CD4-positive, alpha-beta T cell treated with Interleukin-6 at 100 ng/mL for 8 hours (primary cell): ENCODE results near the gene YWHAH.
"Not testable (repeated sequence)": the region's sequence is repeated elsewhere in the genome, so short reads cannot be mapped to it uniquely, and the experiment has no call there.

Experiments
- DNase-seq: peaks from one replicate; pipeline ENCODE4 v3.0.0-alpha.2; 2020; ENCODE audit warnings: mixed read lengths, low spot score

YWHAH gene

DNA sequence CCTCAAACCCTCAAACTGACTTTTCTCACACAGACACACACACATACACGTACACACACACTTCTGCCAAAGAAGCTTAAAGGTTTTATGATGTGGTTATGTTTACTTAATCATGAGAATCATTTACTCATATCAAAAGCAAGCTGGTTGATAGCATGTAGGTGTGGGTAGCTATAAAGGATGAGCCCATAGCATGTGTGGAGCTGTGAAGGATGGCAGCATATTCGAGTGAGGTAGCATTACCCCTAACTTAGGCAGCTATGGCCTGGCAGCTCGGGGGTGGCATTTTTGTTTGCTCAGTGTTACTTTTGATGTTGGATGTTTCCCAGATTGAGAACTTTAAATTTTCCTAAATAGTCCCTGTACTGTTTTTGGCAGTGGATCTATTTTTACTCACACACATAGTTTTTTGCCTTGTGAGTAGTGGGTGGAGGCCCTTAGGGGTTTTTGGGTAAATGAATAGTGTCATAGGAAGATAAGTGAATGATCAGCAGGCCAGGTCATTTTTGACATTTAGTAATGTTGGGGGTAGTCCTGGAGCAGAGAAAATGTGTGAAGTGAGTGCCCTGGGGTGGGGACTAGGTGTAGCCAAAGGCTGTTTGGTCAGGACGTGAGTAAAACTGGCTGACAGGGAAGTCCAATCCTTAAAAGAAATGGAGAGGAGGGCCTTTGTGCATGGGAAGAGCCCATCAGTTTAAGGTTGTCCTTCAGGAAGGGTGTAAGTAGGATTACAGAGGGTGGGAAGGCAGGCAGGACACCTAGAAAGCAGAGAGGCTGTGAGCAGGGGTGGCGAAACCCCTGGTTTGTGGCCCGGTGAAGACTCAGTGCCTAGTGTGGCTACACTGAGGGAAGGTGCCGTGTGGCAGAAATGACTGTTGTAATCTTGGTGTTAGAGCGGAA lies 7.1 kb downstream of the YWHAH start:
- no peak for DNase-seq

DNA sequence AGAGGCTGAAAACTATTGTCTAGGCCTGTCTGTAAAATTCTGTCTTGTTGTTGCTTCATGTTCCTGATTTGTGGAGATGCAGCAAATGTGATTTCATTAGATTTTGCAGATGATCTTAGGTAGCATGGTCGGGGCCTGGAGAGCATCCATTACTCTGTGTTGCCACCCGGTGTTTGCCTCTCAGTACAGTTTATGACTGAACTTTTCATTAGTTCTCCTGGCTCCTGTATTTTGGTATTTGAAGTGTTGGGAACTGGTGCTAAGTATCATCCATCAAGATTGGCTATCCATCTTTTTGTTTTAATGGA lies 7.7 kb downstream of the YWHAH start:
- DNase-seq, result no peak

DNA sequence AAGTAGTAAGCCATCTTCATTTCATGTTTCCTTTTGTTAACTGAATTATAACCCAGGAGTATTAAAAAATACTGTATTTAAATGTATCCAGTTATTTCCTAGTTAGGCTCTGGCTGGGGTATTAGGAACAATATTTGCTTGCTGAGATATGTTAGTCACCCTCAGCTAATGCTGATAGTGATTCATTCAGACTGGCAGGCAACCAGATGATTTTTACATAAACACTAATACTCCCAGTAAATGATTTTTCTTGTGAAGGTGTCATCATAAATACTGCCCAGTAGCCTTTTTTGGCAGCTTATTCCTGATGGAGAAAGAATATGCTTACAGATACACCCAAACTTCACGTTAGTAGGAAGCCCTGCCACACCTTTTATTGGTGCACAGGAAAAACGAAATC lies 8.1 kb downstream of the YWHAH start:
- DNase-seq, result no peak

DNA sequence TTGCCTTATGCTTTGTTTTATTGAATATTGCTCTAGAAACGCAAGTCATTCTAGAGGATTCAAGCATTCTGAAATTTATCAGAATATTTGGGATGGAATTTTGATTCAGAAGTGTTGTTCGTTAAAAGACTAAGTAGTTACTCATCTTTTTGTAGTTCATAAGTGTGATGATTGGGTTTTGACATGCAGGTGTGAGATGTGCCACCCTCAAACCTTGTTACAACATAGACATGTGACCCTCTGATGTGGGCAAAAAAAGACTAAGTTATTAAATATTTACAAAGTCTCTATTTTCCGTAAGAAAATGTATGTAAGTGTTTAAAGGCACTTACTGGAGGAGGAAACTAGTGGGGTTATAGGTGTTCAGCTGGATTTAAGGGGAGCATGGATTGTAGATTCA lies 8.9 kb downstream of the YWHAH start:
- DNase-seq, result no peak

DNA sequence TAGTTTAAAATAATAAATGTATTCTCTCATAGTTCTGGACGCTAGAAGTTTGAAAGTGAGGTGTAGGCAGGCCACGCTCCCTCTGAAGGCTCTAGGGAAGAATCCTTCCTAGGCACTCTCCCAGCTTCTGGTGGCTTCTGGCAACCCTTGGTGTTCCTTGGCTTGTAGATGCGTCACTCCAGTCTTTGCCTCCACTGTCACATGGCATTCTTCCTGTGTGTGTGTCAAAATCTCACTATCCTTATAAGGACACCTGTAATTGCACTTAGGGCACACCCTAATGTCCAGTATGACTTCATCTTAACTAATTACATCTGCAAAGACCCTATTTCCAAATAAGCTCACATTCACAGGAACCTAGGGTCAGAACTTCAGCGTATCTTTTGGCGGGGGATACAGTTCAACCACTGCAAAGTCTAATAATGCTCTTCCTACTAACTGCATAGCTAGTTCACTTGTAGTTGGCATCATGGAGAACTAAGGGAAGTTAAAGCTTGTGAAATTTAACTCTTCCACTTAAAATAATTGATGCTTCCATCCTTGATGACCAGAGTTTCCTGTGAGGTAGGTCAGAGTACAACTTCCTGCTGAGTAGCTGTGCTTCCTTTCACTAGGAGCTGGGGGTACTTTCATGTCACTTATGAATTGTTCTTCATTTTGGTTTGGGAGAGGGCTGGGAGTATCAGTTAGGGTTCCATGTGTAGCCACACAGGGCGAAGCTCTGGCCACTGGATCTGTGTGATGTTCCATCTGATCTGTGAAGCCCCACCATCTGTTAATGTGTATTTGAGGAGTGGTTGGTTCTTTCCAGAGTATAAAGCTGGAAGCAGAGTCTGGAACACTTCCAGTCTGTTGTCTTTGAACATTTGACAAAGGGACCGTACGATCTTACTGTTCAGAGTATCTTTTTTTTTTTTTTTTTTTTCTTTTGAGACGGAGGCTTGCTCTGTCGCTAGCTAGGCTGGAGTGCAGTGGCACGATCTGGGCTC lies 10.5 kb downstream of the YWHAH start:
- no peak for DNase-seq

DNA sequence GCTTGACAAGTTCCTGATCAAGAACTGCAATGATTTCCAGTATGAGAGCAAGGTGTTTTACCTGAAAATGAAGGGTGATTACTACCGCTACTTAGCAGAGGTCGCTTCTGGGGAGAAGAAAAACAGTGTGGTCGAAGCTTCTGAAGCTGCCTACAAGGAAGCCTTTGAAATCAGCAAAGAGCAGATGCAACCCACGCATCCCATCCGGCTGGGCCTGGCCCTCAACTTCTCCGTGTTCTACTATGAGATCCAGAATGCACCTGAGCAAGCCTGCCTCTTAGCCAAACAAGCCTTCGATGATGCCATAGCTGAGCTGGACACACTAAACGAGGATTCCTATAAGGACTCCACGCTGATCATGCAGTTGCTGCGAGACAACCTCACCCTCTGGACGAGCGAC lies 12.0 kb downstream of the YWHAH start:
- peak; percentile 24 for DNase-seq

DNA sequence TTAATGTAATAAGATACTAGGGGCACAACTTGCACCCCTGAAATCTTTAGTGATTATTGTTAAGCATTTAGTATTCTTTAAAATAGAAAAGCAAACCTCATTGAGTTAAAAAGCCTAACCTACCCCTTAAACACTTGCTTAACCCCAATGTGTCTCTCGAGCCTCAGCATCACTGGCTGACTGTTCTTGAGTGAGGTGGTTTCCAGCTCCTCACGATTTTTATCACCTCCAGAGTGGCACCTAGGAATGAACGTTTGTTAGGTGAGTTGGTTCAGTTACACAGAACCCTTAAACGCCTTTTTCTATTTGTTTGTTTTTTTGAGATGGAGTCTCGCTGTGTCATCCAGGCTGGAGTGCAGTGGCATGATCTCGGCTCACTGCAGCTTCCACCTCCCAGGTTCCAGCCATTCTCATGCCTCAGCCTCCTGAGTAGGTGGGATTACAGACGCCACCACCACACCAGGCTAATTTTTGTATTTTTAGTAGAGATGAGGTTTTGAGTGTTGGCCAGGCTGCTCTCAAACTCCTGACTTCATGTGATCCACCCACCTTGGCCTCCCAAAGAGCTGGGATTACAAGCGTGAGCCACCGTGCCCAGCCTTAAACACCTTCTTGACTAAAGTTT lies 13.7 kb downstream of the YWHAH start:
- no peak for DNase-seq

DNA sequence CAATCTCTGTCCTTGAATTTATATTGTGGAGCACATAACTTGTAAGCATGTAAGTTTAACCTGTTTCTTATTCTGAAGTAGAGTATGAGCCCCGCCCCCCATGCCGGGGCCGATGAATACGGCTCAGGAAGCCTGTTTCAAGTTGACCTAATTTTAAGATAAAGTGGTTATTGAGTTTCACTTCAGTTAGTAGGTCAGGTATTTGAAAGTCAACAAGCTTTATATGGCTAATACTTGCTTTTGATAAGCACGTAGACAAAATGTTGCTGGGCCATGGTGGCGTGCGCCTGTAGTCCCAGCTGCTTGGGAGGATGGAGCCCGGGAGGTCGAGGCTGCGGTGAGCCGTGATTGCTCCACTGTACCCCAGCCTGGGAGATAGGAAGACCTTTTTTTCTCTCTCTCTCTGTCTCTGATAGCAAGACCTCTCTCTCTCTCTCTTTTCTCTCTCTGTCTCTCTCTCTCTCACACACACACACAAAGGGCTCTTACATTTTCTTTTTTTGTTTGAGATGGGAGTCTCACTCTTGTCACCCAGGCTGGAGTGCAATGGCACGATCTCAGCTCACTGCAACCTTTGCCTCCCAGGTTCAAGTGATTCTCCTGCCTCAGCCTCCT lies 14.4 kb downstream of the YWHAH start:
- peak; percentile 43 for DNase-seq

DNA sequence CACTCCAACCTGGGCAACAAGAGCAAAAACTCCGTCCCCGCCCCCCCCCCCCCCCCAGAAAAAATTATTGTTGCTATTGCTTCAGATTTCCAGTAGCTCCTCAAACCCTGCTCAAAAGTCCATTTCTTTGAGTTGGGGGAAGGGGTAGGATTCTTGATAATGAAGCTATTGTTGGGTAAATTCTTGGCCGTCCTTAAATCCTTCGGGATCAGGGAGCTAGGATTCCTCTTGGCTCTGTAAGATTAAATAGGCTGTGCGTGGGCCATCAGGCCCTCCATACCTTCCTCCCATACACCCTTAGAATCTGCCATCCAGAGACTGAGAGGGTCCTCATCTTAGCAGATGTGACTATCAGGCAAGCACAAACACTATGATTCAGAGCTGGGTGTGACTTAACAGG lies 16.4 kb downstream of the YWHAH start:
- no peak for DNase-seq

DNA sequence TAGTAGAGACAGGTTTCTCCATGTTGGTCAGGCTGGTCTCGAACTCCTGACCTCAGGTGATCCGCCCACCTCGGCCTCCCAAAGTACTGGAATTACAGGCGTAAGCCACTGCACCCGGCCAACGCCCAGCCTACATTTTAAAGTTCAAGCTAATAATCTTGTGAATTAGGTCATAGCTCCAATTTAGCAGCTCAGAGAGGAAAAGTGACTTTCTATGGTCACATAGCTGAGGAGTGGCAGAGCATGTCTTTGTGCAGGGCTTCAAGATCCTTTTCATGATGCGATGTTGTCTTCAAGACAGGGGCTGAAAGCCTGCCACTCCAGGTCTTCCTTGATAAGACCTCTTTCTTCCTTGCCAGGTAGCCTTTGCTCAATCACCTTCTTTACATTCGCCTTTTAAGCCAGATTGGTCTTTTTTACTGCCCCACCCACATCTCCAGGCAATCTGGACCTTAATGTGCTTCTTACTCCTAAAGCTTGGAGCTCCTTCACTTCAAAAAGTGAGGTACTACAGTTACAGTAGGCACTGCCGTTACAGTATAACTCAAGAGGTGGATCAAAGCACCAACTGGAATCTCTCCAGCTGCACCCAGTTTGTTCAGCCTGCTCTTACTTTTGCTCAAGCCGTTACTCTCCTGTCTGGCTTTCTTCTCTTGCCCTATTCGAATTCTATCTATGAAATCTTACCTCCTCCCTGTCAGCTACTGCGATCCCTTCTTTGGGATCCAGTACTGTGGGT lies 18.2 kb downstream of the YWHAH start:
- no peak for DNase-seq

DNA sequence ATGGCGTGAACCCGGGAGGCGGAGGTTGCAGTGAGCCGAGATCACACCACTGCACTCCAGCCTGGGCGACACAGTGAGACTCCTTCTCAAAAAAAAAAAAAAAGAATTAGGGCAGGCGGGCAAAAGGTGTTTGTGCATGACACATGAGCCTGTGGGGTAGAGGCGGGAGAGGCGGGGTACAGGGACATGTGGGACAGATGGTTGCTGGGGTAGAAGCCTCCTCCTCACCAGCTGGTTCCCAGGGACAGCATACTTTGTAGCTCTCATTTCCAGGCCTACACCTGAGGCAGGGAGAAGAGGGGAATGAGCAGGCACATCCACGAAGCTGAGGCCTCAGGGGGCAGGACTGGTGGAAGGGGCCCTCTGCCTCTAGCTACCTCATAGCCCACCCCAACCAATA lies 23.7 kb downstream of the YWHAH start:
- DNase-seq, result no peak

DNA sequence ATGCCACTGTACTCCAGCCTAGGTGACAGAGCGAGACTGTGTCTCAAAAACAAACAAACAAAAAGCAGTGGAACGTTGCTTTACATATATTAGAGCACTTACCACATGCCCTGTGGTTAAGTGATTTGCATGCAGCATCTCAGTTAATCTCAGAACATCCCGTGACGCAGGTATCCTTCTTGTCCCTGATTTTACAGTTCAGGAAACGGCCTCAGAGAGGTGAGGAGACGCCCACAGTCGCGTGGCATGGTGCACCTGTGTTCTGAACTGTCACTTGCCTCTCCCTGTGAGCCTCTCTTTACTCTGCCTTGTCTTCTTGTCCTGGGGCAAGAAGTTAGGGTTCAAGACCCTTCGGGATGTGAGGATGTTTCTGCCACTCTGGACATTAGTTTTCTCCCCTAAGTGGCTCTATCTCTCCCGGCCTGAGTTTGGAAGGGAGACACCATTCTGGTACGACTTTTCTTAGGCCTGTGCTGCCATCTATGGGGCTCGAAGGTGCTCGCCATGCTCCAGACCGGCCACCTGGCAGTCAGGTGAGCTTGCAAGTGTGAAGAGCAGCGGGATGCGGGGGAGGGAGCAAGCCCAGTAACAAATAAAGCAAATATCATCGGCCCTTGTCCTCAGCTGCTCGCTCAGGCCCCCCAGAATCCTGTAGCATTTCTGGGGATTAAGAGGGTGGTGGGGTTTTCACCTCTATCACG lies 25.6 kb downstream of the YWHAH start:
- peak; percentile 70 for DNase-seq

DNA sequence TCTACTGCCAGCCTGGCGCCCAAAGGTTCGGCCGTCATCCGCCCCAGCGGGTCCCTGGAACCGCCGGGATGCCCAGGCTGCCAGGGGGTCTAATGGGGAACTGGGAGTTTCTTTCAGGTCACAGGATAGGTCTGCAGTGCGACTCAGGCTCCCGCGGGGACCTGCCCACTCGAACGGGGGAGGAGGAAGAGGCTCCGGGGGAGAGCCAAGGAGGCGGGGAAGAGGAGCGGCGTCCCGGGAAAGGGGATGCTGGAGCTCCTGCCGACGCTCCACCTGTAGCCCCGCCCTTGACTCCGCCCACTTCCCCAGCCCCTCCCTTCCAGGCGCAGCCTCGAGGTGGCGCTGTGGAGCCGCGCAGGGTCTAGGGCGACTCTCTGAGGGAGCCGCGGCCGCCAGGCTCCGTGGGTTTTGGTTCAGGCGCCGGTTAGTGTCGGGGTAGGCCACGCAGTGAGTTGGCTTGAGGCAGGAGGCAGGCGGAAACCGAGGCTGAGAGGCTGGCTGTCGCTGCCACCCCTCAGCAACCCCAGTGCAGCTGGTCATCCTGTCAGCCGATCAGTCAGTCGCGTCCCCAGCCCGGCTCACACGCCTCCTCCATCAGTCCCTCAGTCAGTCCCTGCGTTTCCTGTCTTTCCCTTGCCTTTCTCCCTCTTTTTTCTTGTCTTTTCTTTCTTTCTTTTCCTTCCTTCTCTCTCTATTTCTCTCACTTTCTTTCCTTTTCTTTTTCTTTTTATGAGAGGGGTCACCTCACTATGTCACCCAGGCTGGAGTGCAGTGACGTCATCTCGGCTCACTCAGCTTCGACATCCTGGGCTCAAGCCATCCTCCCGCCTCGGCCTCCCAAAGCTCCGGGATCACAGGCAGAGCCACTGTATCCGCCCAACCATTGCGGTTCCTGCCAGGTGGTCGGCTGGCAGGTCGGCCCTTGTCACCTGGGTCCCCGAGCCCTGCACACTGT lies 26.4 kb downstream of the YWHAH start:
- DNase-seq, result peak; percentile 81

DNA sequence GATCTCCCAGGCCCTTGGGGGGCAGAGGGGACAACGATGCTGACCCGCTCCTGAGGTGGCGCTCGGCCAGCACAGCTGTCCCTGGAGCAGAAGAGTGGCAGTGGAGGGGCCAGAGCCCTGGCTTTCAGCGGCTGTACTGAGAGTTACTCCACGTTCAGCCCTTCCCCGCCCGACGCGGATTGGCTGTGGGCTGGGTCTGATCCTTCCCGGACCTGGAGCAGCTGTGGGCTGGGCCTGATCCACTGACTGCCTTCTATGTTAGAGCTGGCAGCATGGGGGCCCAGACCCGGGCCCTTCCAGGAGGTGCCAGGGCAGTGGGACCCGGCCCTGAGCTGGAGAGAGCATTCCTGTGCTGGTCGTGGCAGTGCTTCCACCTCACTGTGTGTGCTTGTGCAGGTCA lies 27.8 kb downstream of the YWHAH start:
- no peak for DNase-seq

DNA sequence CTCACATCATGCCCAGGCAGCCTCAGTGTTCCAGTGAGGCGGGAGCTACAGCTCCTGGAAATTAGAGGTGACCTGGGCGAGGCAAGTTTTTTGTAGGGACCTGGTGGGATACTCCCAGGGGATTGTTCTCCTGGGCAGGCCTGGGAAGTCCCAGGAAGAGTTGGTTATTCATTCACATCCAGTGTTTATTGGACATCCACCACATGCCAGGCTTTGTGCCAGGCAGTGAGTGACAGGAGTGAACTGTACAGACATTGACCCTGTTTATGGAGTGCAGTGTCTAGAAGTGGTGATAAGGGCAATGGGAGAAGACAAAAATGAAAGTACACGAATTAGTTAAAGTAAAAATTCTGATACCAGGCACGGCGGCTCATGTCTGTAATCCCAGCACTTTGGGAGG lies 29.4 kb downstream of the YWHAH start:
- no peak for DNase-seq

DNA sequence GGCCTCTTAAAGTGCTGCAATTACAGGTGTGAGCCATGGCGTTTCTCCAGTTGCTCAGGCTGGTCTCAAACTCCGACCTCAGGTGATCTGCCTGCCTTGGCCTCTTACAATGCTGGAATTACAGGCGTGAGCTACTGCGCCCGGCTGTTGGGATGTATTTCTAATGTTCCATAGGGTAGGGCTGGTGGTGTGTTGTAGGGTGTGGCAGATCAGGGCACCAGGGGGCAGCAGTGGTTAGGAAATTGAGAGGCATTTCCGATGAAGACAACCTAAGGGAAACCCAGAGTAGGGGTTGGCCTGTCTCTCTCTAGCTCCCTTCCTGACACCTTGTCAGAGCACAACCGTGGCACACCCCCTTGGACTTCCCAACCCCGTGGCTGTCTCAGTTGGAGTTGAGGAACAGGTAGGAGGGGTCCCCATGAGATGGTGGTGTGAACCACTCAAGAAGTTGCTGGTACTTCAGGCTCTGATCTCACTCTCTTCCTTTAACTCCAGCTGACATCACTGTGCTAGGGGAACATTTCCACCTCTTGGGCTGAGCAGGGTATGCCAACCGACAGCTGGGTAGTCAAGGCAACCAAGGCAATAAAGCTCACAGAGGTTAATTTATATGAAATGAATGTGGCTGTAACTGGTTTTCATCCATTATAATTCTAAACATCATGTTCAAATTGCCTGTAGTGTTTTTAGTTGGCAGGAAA lies 33.0 kb downstream of the YWHAH start:
- DNase-seq, result peak; percentile 58

DNA sequence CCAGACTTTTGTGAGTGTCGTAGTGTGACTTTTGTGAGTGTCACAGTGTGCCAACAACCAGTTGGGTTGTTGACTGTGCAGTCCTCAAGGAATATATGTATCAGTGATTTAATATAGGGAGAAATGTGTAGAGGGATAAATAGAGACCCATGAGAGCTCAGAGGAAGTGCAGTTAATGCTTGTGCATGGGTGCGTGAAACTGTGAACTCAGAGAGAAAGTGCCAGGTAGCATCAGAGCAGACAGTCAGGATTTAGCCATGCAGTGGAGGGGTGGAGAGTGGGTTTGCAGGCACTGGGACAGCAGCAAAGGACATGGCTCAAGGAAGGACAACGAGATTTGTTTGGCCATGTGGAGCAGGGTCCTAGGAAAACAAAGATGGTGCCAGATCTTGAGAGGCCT lies 33.6 kb downstream of the YWHAH start:
- no peak for DNase-seq

DNA sequence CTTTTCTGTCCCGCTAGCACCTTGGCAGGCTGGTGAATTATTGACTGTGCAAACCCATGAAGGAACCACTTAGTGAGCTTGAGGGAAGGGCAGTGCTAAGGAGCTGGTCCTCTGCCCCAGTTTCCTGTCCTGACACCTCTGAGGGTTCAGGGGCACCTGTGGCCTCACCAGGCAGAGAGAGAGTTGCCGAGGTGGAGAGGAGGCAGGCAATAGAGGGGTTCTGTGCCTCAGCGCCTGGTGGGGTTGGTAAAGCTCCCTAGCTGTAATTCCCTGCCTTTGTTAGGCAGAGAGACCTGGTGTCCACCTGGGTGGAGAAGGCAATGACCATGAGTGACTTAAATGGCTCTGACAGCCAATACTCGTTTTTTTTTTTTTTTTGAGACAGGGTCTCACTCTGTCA lies 36.3 kb downstream of the YWHAH start:
- DNase-seq, result no peak

DNA sequence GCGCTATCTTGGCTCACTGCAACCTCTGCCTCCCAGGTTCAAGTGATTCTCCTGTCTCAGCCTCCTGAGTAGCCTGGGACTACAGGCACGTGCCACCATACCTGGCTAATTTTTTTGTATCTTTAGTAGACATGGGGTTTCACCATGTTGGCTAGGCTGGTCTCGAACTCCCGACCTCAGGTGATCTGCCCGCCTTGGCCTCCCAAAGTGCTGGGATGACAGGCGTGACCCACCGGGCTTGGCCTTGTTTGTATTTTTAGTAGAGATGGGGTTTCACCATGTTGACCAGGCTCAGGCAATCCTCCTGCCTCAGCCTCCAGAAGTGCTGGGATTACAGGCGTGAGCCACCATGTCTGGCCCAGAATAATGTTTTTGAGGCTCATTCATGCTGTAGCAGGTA lies 37.6 kb downstream of the YWHAH start:
- DNase-seq, result not testable (repeated sequence)
